ENCODE measurements around the gene CAPN14.

Gene CAPN14

DNA sequence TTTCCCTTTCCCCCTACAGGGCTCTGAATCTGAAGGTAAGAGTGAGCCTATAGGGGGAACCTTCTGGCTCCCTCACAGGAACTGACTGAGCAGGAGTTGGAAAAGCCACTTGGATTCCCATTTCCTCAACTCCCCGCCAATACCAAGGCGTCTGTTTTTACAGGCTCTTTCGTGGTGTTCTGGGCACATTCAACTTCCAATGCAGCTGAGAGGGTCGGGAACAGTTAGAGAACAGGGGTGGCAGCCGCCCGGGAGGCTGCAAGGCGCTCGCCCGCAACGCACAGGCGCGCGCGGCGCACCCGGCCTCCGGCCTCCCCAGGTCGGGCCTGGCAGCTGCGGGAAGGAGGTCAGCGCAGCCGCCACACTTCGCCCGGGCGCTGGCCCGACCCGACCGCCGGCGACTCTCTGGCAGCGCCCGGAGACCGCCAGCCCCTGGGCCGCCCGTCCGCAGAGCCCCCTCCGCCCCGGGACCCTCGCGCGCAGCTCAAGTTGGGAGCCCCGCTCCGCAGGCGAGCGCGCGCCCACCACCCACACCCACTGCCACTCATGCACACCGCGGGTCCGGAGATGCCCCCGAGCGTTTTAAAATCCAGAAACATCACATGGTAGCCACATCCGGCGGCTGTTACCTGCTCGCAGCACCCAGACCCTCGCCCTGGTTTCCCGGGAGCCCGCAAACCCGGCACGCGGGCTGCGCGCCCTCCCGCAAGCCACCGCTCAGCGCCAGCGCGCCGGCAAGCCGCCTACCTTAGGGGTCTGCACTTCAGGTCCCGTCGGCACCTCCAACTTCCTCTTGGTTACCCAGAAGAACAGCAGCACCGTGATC, 79.9 kb downstream of the CAPN14 start:
- DNase-seq, result no peak

- DNase-seq, result no peak
These were observed 80.6 kb downstream of the CAPN14 start for GRCh38 chr2:31136732-31137131.

DNA sequence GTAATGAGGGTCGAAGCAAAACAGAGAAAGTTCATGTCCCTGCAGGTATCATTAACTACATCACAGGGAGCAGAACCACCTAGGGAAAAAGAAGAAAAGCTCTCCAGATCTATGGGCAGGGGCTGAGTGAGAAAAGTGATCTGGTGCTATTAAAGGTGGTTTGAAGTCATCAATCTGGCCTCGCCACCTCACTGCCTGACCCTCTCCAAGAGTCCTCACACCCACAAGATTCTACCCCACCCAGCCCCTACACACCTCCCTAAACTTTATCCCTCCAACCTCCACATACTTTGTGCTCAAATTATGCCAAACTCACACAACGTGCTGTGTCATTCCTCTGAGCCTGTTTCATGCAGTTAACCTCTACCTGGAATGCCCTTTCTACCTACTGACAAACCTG, 81.3 kb downstream of the CAPN14 start:
- no peak for DNase-seq

DNA sequence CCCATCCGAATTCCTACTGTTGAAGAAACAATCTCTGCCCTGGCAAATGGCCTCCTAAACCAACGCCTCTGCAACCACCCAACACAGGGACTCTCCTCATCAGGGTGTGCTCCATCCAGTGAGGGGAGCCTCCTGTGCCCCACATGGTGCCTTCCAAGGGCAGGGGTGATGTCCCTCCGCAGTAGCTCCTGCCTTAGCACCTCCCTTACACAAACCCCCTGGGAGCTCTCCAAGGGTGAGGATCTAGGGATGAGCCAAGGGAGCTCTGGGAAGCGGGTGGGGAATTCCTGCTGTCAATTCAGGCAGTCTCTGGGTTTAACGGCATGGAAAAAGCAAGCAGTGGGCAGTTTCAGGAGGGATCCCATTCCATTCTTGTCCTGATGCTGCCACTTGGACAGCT, 82.8 kb downstream of the CAPN14 start:
- no peak for DNase-seq

GRCh38 chr2:31132786-31133185, 84.5 kb downstream of the CAPN14 start:
- DNase-seq, result no peak

GRCh38 chr2:31131871-31132270, 85.4 kb downstream of the CAPN14 start:
- DNase-seq, result no peak

GRCh38 chr2:31129375-31130171, 87.7 kb downstream of the CAPN14 start:
- no peak for DNase-seq

DNA sequence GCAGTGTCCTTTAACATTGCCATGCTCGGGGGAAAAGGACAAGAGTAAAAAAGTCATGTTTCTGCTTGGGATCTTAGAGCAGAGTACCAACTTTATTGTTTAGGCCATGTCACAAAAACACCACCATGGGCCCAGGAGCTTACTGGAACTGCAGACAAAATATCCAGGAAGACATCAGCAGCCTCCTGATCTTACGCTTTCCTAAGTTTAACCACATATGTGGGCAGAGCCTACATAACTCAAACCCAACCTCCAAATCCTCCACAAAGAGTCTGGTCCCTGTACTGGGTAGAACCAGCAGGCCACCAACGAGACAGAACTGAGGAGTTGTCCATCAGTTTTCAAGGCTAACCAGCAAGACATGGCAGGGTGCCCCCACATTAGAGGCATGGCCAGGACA, 89.4 kb downstream of the CAPN14 start:
- DNase-seq, result no peak

DNA sequence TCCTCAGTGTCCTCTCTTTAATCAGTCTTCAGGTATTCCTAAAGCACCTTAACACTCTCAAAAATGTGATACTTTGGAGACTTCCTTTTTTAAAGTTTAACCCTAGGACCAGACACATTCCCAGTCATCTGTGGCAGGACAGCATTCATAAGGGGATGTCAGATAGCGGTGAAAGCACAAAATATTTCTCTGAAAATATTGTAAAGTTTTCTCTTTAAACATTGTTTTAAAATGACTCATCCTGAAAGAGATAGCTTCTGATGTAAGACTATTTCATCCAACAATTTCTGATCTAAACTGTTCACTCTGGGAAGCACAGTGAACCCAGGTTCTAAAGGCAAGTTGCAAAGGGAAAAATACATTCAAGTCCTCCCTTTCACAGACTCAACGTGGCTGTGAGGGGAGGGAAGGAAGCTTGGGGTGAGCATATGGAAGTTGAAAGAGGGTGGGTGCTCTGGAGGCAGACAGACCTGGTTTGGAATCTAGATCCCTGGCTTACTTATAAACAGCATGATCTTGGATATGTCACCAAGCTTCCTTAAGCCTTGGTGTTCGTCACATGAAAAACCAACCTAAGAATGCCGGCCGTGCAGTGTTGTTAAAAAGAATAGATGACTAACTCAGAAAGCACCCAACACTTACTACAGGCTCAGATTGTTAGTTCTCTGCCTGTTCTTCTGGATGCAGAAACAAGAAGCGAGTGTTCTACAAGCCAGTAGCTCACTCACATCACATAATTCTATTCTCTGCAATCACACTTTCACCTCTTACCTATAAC, 91.2 kb downstream of the CAPN14 start:
- DNase-seq, result no peak

DNA sequence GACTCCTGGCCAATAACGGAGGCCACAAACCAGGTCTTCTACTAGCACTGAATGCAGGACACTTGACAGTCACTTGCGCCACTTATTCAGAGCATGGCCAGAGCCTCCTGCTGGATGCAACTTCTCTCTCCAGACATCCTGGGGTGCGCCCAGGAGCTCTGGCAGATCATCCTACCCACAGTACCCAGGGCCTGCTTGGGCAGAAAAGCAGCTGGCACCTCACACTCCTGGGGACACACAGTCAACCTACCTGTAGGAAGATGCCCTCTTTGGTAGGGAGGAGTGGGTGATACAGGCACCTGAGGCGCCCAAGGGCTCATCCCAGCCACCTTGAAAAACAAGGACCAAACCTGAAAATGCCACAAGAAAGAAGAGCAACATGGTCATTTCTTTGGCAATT, 92.4 kb downstream of the CAPN14 start:
- no peak for DNase-seq

All from amniotic stem cell (primary cell).